Astrocyte (in vitro differentiated cells and primary cell): ENCODE data around the gene TRIM47. TPM values are rescaled to one million over a fixed set of nuclear protein-coding genes. Genes with fewer than 3 reads are reported as not detected.

Source experiments
- DNase-seq: peaks from one replicate; pipeline ENCODE4 v3.0.0-alpha.2; 2010; ENCODE audit warnings: low read depth
- FAIRE-seq: peaks from 2 replicates; lab custom pipeline; 2011; peaks lifted over from hg19 to GRCh38; lab: Jason Lieb, UNC
- H2AFZ ChIP-seq: 2 replicates; pipeline ENCODE4 v1.6.0; 2012; ENCODE audit warnings: low read depth, low read length, inconsistent platforms
- H3K27ac ChIP-seq: 2 replicates; pipeline ENCODE4 v1.5.1; 2011; ENCODE audit warnings: low read depth, low read length, inconsistent platforms
- H3K27me3 ChIP-seq: 2 replicates; pipeline ENCODE4 v1.6.0; 2011; ENCODE audit warnings: low read length, inconsistent platforms; ENCODE audit not compliant: insufficient read depth
- H3K36me3 ChIP-seq: 2 replicates; pipeline ENCODE4 v1.5.1; 2011; ENCODE audit warnings: low read length, inconsistent platforms; ENCODE audit not compliant: insufficient read depth
- H3K4me1 ChIP-seq: 2 replicates; pipeline ENCODE4 v1.5.1; 2011; ENCODE audit warnings: low read length, inconsistent platforms; ENCODE audit not compliant: insufficient read depth
- H3K4me2 ChIP-seq: 2 replicates; pipeline ENCODE4 v1.6.0; 2012; ENCODE audit warnings: low read length, inconsistent platforms
- H3K4me3 ChIP-seq: 2 replicates; pipeline ENCODE4 v1.5.1; 2011; ENCODE audit warnings: low read depth, mild to moderate bottlenecking, low read length, inconsistent platforms; ENCODE audit not compliant: insufficient read depth
- H3K79me2 ChIP-seq: 2 replicates; pipeline ENCODE4 v1.6.0; 2012; ENCODE audit warnings: mild to moderate bottlenecking, low read length, inconsistent platforms; ENCODE audit not compliant: insufficient read depth
- H3K9ac ChIP-seq: 2 replicates; pipeline ENCODE4 v1.6.0; 2012; ENCODE audit warnings: mild to moderate bottlenecking, low read length, inconsistent platforms
- H3K9me3 ChIP-seq: 2 replicates; pipeline ENCODE4 v1.5.1; 2012; ENCODE audit warnings: low read depth, mild to moderate bottlenecking, low read length, inconsistent platforms; ENCODE audit not compliant: insufficient read depth
- H4K20me1 ChIP-seq: 2 replicates; pipeline ENCODE4 v1.6.0; 2012; ENCODE audit warnings: low read length, inconsistent platforms; ENCODE audit not compliant: insufficient read depth
- H3K27ac Mint-ChIP-seq: one replicate; pipeline ENCODE4 v1.8.0; 2021; ENCODE audit warnings: mild to moderate bottlenecking, mixed read lengths; ENCODE audit not compliant: unreplicated experiment
- H3K27me3 Mint-ChIP-seq: one replicate; pipeline ENCODE4 v1.8.0; 2021; ENCODE audit warnings: low read depth, mixed read lengths; ENCODE audit not compliant: unreplicated experiment
- H3K36me3 Mint-ChIP-seq: one replicate; pipeline ENCODE4 v1.8.0; 2021; ENCODE audit warnings: low read depth, mixed read lengths; ENCODE audit not compliant: unreplicated experiment
- H3K4me1 Mint-ChIP-seq: one replicate; pipeline ENCODE4 v1.8.0; 2021; ENCODE audit warnings: low read depth, mixed read lengths; ENCODE audit not compliant: unreplicated experiment
- H3K4me3 Mint-ChIP-seq: one replicate; pipeline ENCODE4 v1.8.0; 2021; ENCODE audit warnings: mild to moderate bottlenecking, moderate library complexity, mixed read lengths; ENCODE audit not compliant: unreplicated experiment
- H3K9me3 Mint-ChIP-seq: one replicate; pipeline ENCODE4 v1.8.0; 2021; ENCODE audit warnings: mild to moderate bottlenecking, mixed read lengths; ENCODE audit not compliant: unreplicated experiment
- CTCF ChIP-seq: IDR thresholded peaks from 2 replicates; pipeline ENCODE4 v1.5.1; 2011; ENCODE audit warnings: low read depth, mild to moderate bottlenecking, inconsistent platforms, low read length, moderate library complexity; ENCODE audit not compliant: insufficient read depth
- EZH2 ChIP-seq: IDR thresholded peaks from 2 replicates; pipeline ENCODE4 v1.6.1; 2012; ENCODE audit warnings: mild to moderate bottlenecking, low read length, inconsistent platforms; ENCODE audit not compliant: insufficient read depth
- total RNA-seq: library from RNA; stranded (reverse); gene quantifications from 2 replicates; pipeline ENCODE4 v1.2.1, GENCODE V29; 2021

The TRIM47 gene
- total RNA-seq, 1 donor from 2014 or later, result 5.9 TPM

DNA sequence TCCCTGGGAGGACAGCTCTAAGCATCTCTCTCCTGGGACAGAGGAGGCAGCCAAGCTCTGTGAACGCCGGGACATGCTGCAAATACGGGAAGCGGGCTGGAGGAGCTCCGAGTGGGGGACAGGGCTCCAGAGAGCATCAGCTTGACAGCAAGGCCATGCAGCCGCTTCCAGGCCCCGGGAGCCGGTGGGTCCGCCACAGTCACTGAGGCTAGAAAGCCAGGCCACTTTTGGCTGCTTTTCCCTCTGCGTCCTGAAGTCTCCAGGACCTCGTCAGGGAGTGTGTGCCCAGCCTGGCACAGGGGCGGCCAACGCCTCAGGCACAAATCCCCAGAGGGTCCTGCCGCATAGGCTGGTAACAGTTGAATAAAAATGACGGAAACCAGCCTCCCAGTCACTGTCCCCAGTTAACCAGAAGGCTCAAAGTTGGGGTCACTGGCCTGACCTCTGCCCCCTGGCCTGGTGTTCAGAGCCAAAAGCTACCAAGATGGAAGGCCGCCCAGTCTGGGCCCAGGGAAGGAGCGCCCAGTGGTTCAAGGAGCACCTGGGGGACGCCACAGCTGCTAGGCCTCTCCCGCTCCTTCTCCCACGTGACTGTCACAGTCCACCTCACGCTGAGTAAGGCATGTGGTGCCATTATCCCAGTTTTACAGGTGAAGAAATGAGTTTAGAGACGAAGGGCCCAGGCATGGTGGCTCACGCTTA is 21.5 kb upstream of the TRIM47 start:
- no peak overlapping the region for H3K4me3 Mint-ChIP-seq
- DNase-seq, result no peak
- H3K4me1 Mint-ChIP-seq, result peaks cover 9% of the 10 kb centered on the region
- peaks cover 13% of the 10 kb centered on the region for H4K20me1 ChIP-seq
- no peaks in the 10 kb centered on the region for H3K27me3 Mint-ChIP-seq
- no peaks in the 10 kb centered on the region for H3K27me3 ChIP-seq
- H3K36me3 Mint-ChIP-seq, result peaks cover 4% of the 10 kb centered on the region
- no peaks in the 10 kb centered on the region for H3K9me3 ChIP-seq
- no peak overlapping the region for H3K27ac Mint-ChIP-seq
- TF ChIP-seq EZH2 (no peak), CTCF (no peak)
- H3K4me1 ChIP-seq, result peaks cover 17% of the 10 kb centered on the region
- no peak overlapping the region for H3K4me3 ChIP-seq
- peaks cover 27% of the 10 kb centered on the region for H3K79me2 ChIP-seq
- H3K9ac ChIP-seq, result no peak overlapping the region
- FAIRE-seq, result no peak
- no peaks in the 10 kb centered on the region for H3K9me3 Mint-ChIP-seq
- H3K4me2 ChIP-seq, result no peak overlapping the region
- no peak overlapping the region for H3K27ac ChIP-seq
- peaks cover 14% of the 10 kb centered on the region for H3K36me3 ChIP-seq
- no peak overlapping the region for H2AFZ ChIP-seq

- H3K36me3 Mint-ChIP-seq, result peaks cover 4% of the 10 kb centered on the region
- H3K27ac Mint-ChIP-seq, result no peak overlapping the region
- Histone ChIP-seq H2AFZ (no peak overlapping the region), H3K9me3 (no peaks in the 10 kb centered on the region), H3K9ac (no peak overlapping the region), H3K27me3 (no peaks in the 10 kb centered on the region), H3K27ac (no peak overlapping the region), H3K36me3 (peaks cover 14% of the 10 kb centered on the region), H3K79me2 (peaks cover 30% of the 10 kb centered on the region), H3K4me1 (peaks cover 17% of the 10 kb centered on the region), H3K4me2 (no peak overlapping the region), H4K20me1 (peaks cover 14% of the 10 kb centered on the region), H3K4me3 (no peak overlapping the region)
- no peak overlapping the region for H3K4me3 Mint-ChIP-seq
- FAIRE-seq (no peak), DNase-seq (no peak)
- TF ChIP-seq EZH2, result no peak
- no peaks in the 10 kb centered on the region for H3K27me3 Mint-ChIP-seq
- H3K9me3 Mint-ChIP-seq, result no peaks in the 10 kb centered on the region
- peaks cover 10% of the 10 kb centered on the region for H3K4me1 Mint-ChIP-seq
Measured at GRCh38 chr17:75899353-75899752, 21.0 kb upstream of the TRIM47 start.

DNA sequence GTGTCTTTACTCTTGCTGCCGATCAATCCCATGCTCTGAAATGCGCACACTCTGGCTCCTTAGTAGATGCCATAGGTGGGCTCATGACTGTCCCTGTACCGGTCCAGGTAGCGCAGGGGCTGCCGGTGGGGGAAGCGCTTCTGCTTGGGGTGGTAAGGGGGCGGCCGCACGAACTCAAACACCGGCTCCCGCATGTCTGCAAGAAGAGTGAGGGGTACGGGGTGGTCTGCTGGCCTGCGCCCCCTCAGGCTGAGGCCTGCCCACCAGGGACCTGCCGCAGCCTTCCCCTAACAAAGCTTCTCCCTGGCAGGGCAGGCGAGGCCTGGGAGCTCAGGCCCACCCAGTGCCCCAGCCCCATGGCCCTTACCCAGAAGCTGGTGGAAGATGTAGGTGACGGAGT is 20.4 kb upstream of the TRIM47 start:
- Histone ChIP-seq H3K4me1 (peaks cover 13% of the 10 kb centered on the region), H3K4me3 (no peak overlapping the region), H3K9ac (no peak overlapping the region), H3K27ac (no peak overlapping the region), H4K20me1 (peaks cover 19% of the 10 kb centered on the region), H3K27me3 (no peaks in the 10 kb centered on the region), H3K9me3 (no peaks in the 10 kb centered on the region), H3K4me2 (no peak overlapping the region), H3K79me2 (peaks cover 29% of the 10 kb centered on the region), H3K36me3 (peaks cover 14% of the 10 kb centered on the region), H2AFZ (no peak overlapping the region)
- H3K4me3 Mint-ChIP-seq, result no peak overlapping the region
- peaks cover 4% of the 10 kb centered on the region for H3K36me3 Mint-ChIP-seq
- no peak for FAIRE-seq
- no peaks in the 10 kb centered on the region for H3K27me3 Mint-ChIP-seq
- no peak for TF ChIP-seq CTCF
- no peak for TF ChIP-seq EZH2
- H3K4me1 Mint-ChIP-seq, result peaks cover 12% of the 10 kb centered on the region
- no peak for DNase-seq
- no peaks in the 10 kb centered on the region for H3K9me3 Mint-ChIP-seq
- H3K27ac Mint-ChIP-seq, result no peak overlapping the region
